GM18861 (cell line): ENCODE data around the gene MYD88.
"Not testable (repeated sequence)": the region's sequence is repeated elsewhere in the genome, so short reads cannot be mapped to it uniquely, and the experiment has no call there.

Experiments used
- ATAC-seq: cut with Tn5 transposase; IDR thresholded peaks from one replicate; pipeline ENCODE4 v1.9.1; 2021; ENCODE audit not compliant: unreplicated experiment

MYD88 gene

GRCh38 chr3:38141173-38141951 is 2.9 kb downstream of the MYD88 start:
- ATAC-seq, result no peak

GRCh38 chr3:38141952-38142273 is 3.5 kb downstream of the MYD88 start:
- no peak for ATAC-seq

GRCh38 chr3:38142959-38143358 is 4.5 kb downstream of the MYD88 start:
- no peak for ATAC-seq

DNA sequence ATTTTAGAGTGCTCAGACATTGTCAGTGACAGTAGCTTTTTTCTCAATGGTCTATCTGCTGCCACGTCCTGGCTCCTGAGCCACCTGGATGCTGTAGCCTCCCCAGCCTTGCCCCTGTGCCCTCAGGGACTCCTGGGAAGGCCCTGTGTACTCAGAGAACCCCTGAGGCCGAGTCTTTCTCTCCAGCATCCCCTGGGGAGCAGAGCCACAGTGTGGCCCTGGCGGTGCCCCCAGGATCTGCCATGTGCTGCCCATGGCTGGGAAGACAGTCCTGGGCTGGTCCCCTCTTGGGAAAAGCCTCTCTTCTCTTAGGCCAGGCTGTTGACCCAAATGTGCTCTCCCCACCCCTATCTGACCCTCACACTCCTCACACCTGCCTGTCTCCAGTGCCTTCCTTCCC is 5.0 kb downstream of the MYD88 start:
- no peak for ATAC-seq

DNA sequence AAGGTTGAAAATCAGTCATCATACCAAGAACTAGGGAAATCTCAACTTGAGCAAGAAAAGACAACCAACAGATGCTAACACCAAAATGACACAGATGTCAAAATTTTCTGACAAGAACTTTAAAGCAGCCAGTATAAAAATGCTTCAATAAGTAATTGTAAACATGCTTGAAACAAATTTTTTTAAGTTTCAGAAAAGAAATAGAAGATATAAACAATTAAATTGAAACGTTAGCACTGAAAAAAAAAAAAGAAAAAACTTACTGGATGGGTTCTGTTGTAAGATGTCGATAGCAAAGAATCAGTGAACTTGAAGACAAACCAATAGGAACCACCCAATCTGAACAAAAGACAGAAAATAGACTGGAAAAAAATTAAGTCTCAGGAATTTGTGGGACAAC is 8.0 kb downstream of the MYD88 start:
- ATAC-seq, result no peak

DNA sequence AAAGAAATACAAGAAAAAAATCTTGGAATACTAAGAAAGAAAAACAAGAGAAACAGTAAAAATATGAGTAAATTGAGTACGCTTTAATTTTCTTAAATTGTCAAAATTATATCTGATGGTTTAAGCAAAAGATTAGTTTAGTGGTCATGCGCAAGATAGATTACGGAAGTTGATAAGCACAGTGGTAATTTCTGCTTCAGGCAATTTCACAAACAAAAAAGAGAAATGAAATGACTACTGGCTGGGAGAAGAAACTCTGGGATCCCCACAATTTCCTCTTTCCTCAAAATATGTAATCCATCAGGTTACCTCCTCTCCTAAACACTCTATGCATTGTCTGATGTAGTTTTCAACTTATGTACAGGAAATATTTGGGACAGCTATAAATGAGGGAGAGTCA is 9.0 kb downstream of the MYD88 start:
- no peak for ATAC-seq

- ATAC-seq, result no peak
These were observed 9.9 kb downstream of the MYD88 start for GRCh38 chr3:38148311-38148882.

DNA sequence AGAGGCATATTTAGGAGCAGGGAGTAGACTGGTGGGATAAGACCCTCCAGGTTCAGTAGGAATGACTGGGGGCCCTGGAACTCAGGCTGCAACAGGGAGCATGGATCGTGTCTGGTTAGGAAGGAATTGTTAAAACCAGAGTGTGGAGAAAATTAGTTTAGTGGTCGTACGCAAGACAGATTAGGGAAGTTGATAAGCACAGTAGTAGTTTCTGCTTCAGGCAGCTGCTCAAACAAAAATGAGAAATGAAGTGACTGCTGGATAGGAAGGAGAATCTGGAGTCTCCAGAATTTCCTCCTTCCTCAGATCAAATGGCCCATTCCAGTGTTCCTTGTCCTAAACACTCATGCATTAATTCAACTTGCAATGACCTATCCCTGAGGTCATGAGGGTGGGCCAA is 11.2 kb downstream of the MYD88 start:
- ATAC-seq, result no peak

GRCh38 chr3:38150780-38151528 is 12.5 kb downstream of the MYD88 start:
- ATAC-seq, result no peak

DNA sequence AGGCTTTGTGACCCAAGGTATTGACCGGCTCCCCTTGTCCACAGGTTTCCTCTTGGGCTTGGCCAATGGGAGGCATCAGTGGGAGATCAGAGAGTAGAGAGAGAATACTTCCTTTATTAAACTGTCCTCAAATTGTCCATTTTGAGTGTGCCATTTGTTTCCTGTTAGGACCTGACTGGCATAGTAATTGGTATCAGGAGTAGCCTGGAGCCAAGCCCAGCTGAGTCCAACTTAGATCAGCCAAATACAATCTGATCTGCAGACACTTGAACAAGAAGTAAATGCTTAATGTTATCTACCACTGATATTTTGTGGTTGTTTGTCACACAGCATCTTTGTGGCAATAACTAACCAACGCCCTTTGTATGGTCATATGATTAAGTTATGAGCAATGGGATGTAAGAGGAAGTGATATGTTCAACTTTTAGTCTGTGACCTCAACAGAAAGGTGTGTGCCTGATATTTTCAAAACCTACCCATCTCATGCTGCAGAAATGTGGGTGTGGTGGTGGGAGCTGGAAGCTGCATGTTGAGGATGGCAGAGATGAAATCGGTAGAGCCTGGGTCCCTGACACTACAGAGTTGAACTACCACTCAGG is 13.3 kb downstream of the MYD88 start:
- ATAC-seq, result no peak

- ATAC-seq, result no peak
These were observed 14.1 kb downstream of the MYD88 start for GRCh38 chr3:38152609-38153008.

DNA sequence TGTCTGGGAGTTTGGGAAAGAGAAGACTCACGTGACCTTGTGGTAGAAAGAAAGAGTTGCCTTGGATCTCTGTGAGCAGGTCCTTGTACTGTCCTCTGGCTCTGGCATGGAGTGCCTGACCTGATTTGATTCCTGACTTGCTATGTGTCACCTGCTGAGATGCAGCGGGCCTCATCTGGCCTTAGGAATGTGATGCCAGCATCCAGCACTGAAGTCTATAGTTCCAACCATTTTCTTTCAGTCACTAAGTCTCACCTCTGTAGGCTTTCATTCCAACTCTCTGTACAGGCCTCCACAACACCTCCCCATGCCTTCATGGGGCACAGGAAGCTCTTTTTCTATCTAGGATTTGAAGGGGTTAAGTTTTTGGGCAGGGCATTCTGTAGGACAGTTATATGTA is 14.8 kb downstream of the MYD88 start:
- ATAC-seq, result no peak

DNA sequence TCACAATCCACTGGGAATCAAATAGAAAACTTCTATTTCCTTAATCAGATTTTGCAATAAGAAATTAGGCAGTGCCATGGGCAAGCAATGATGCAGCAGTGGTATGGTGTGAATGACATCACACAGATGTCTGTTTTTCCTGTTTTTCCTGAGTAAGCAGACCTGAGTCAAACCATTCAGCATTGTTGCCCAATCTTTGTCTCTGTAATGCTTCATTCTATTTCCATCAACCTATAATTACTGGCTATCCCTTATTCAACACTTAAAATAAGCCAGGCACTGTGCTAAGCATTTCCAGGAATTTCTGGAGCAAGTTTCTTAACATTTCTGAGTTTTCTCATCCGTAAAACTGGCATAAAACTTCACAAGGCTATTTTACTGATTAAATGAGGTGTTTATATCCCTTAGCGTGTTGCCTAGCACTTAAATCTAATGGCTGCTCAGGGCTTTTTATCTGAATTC is 15.6 kb downstream of the MYD88 start:
- no peak for ATAC-seq

- ATAC-seq, result no peak
These were observed 16.3 kb downstream of the MYD88 start for GRCh38 chr3:38154625-38155255.

GRCh38 chr3:38155825-38156224 is 17.4 kb downstream of the MYD88 start:
- ATAC-seq, result no peak

DNA sequence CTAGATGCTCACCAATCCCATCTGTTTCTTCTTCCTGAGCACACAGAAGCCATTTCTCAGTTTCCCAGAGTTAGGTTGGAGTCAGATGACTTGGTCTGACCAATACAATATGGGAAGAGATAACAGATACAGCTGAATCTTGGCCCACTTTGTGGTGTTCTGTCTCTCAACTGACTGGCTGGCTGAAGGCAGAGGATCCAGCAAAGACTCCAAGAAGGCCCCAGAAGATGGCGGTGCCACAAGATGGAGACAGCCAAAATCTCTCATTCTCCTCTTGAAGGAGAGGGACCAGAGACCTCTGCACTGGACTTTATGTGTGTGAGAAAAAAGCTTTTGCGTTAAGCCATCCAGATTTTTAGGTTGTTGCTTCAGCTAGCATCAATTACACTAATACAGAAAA is 18.7 kb downstream of the MYD88 start:
- ATAC-seq, result no peak

DNA sequence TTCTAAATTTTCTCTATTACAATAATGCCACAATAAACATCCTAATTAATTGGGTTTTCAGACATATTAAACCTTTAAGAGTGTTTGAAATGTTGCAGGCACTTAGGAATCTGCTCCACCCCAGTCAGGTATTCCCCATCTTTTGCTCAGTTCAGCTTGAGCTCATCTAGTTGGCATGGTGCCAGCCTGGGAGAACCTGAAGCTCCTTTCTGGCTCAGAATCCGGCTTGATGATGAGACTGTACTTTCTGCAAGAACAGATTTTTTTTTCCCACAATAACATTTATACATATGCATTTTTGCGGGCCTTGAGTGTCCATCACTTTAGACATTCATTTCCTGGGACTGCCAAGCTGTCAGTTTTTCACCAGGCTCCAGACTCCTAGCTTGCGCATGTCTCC is 19.1 kb downstream of the MYD88 start:
- ATAC-seq, result no peak

GRCh38 chr3:38158472-38158871 is 20.0 kb downstream of the MYD88 start:
- ATAC-seq, result no peak

DNA sequence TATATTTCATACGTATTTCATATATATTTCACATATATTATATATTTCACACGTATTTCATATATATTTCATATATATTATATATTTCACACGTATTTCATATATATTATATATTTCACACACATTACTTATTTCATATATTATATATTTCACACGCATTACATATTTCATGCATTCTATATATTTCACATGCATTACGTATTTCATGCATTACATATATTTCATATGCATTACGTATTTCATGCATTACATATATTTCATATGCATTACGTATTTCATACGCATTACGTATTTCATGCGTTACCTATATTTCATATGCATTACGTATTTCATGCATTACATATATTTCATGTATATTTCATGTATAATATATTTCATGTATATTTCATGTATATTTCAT is 22.2 kb downstream of the MYD88 start:
- not testable (repeated sequence) for ATAC-seq

GRCh38 chr3:38163117-38163840 is 24.8 kb downstream of the MYD88 start:
- ATAC-seq, result no peak
